Left lung (tissue), 10 donors: ENCODE data around the gene ZBTB24. TPM values are rescaled to one million over a fixed set of nuclear protein-coding genes. Genes with fewer than 3 reads are reported as not detected.
"Not testable (repeated sequence)": the region's sequence is repeated elsewhere in the genome, so short reads cannot be mapped to it uniquely, and the experiment has no call there.

Experiments
- ATAC-seq: fragments of 200-7000 bp; cut with Tn5 transposase; one replicate; pipeline ENCODE4 v1.9.1; 2020; ENCODE audit warnings: moderate library complexity
- DNase-seq, 4 donors: peaks; one replicate each; pipeline ENCODE4 v3.0.0-alpha.2; 2013 to 2020
- H3K27ac ChIP-seq, 2 donors: fragments of 200-600 bp; sonication (generic) in 1 of 2; one replicate each; pipeline versions ENCODE4 v1.5.0 to v1.8.0; 2020 to 2021
- H3K27me3 ChIP-seq, 2 donors: fragments of 200-600 bp; sonication (generic) in 1 of 2; one replicate each; pipeline versions ENCODE4 v1.5.0 to v1.8.0; 2020 to 2021
- H3K36me3 ChIP-seq, 2 donors: fragments of 200-600 bp; sonication (generic) in 1 of 2; one replicate each; pipeline versions ENCODE4 v1.5.0 to v1.8.0; 2020 to 2021
- H3K4me1 ChIP-seq, 2 donors: fragments of 200-600 bp; one replicate each; pipeline ENCODE4 v1.8.0; 2021
- H3K4me3 ChIP-seq, 2 donors: fragments of 200-600 bp; sonication (generic) in 1 of 2; one replicate each; pipeline versions ENCODE4 v1.5.0 to v1.8.0; 2020 to 2021; ENCODE audit warnings: mild to moderate bottlenecking in 1 of 2
- H3K9me3 ChIP-seq, 2 donors: fragments of 200-600 bp; sonication (generic) in 1 of 2; one replicate each; pipeline versions ENCODE4 v1.5.0 to v1.8.0; 2020 to 2021
- CTCF ChIP-seq, 2 donors: fragments of 200-600 bp; sonication (generic) in 1 of 2; IDR thresholded peaks; one replicate each; pipeline versions ENCODE4 v1.5.0 to v1.8.0; 2021; ENCODE audit warnings: antibody characterized with exemption in 2 of 2
- intact Hi-C, 2 donors: fragments of 100-400 bp; cut with DNase I; formaldehyde crosslinking; loops; one replicate each; pipeline versions ENCODE4 v1.11.2 to v1.14.2; 2022
- polyA plus RNA-seq, 6 donors: library from polyadenylated mRNA; unstranded; fragments of 120-200 nt; gene quantifications; one replicate each; pipeline ENCODE4 v1.2.1, GENCODE V29; 2013; ENCODE audit not compliant: insufficient read length in 6 of 6
- total RNA-seq, 2 donors: library from RNA; stranded (reverse); fragmentation: NEBNext Ultra II Directional; extraction: Animal tissue kit (Norgen Biotek cat#: 25700); gene quantifications; one replicate each; pipeline ENCODE4 v1.2.1, GENCODE V29; 2021
- donor health status: DM: no; HTN: yes; CAD: no.
- donor health status: DM: no; HTN: no; CAD: no.

The ZBTB24 gene
- total and polyA plus RNA-seq, 8 donors: 7.3 to 14.5 (median 13.6) TPM

GRCh38 chr6:109466212-109466923, 16.7 kb downstream of the ZBTB24 start:
- intact Hi-C loops: no loop called here
- no peak for TF ChIP-seq CTCF (IDR thresholded peaks at IDR 0.05)
- no peaks in the 10 kb centered on the region for H3K9me3 ChIP-seq
- ATAC-seq: peak; percentile 75
- peak overlapping the region; percentile 26 to 53 for H3K27ac ChIP-seq
- H3K4me1 ChIP-seq: peaks cover 0 to 10% of the 10 kb centered on the region in 2 donors
- H3K36me3 ChIP-seq: peaks cover 0 to 94% of the 10 kb centered on the region in 2 donors
- no peak overlapping the region for H3K4me3 ChIP-seq
- no peak for DNase-seq
- H3K27me3 ChIP-seq: no peaks in the 10 kb centered on the region

- ATAC-seq (peak; percentile 95), DNase-seq (peak in 2 of 4 donors; percentile 87 to 89)
- no peak for TF ChIP-seq CTCF (IDR thresholded peaks at IDR 0.05)
- H3K4me3 ChIP-seq: no peak overlapping the region
- H3K9me3 ChIP-seq: no peaks in the 10 kb centered on the region
- peak overlapping the region; percentile 26 to 53 for H3K27ac ChIP-seq
- H3K36me3 ChIP-seq: peaks cover 0 to 93% of the 10 kb centered on the region in 2 donors
- H3K27me3 ChIP-seq: no peaks in the 10 kb centered on the region
- intact Hi-C loops: no loop called here
- peaks cover 0 to 10% of the 10 kb centered on the region in 2 donors for H3K4me1 ChIP-seq
These were observed 17.2 kb downstream of the ZBTB24 start for GRCh38 chr6:109465772-109466171.

GRCh38 chr6:109461733-109462526, 21.1 kb downstream of the ZBTB24 start:
- DNase-seq (no peak), ATAC-seq (no peak)
- Histone ChIP-seq H3K4me1 (peaks cover 0 to 32% of the 10 kb centered on the region in 2 donors), H3K9me3 (no peaks in the 10 kb centered on the region), H3K27me3 (no peaks in the 10 kb centered on the region), H3K4me3 (no peak overlapping the region), H3K36me3 (peaks cover 0 to 56% of the 10 kb centered on the region in 2 donors), H3K27ac (no peak overlapping the region)
- intact Hi-C loops: no loop called here
- TF ChIP-seq CTCF (IDR thresholded peaks at IDR 0.05): no peak

- ATAC-seq, H3K4me3 ChIP-seq, intact Hi-C loops, H3K27me3 ChIP-seq, DNase-seq, H3K9me3 ChIP-seq: not testable (repeated sequence)
- peak overlapping the region in 1 of 2 donors; percentile 60 for H3K27ac ChIP-seq
- H3K4me1 ChIP-seq: peaks cover 5 to 36% of the 10 kb centered on the region in 2 donors
- H3K36me3 ChIP-seq: peaks cover 0 to 49% of the 10 kb centered on the region in 2 donors
These were observed 21.8 kb downstream of the ZBTB24 start for GRCh38 chr6:109461205-109461604.

GRCh38 chr6:109460161-109460829, 22.7 kb downstream of the ZBTB24 start:
- intact Hi-C loops: no loop called here

More at GRCh38 chr6:109460161-109460829, 22.7 kb downstream of the ZBTB24 start:
- peaks cover 0 to 40% of the 10 kb centered on the region in 2 donors for H3K36me3 ChIP-seq
- no peaks in the 10 kb centered on the region for H3K27me3 ChIP-seq
- ATAC-seq (peak; percentile 7), DNase-seq (peak in 1 of 4 donors; percentile 65)
- peak overlapping the region in 1 of 2 donors; percentile 60 for H3K27ac ChIP-seq
- H3K4me3 ChIP-seq: no peak overlapping the region
- peaks cover 5 to 33% of the 10 kb centered on the region in 2 donors for H3K4me1 ChIP-seq
- TF ChIP-seq CTCF (IDR thresholded peaks at IDR 0.05): no peak
- no peaks in the 10 kb centered on the region for H3K9me3 ChIP-seq
